Measurements from ENCODE around the gene CHD1. TPM values are rescaled to one million over a fixed set of nuclear protein-coding genes. Genes with fewer than 3 reads are reported as not detected.

The CHD1 gene
- polyA plus RNA-seq, 4 donors: 10.6 to 47.2 (median 21.9) TPM

DNA sequence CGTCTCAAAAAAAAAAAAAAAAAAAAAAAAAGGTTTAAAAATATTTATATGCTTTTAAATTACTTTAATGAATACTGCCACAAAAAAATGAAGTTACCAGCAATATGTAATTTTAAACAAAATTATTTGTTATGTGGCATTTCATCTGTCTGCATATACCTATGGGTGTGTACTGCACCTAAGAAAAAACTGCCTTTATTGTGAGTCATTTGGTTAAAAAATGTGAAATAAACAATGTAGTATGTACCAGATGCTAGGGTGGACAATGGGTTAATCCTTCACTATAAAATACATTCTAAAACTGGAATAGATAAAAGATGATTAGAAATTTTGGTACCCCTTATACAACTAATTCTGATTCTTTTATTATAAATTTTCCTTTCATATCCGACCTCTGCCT, 12.3 kb downstream of the CHD1 start:
- no peak overlapping the region for H3K4me3 ChIP-seq (ENCODE audit: low read depth in 1 of 3, low read length in 3 of 3)
- peaks cover 0 to 27% (median 4%) of the 10 kb centered on the region in 3 donors for H3K36me3 ChIP-seq (ENCODE audit: control insufficient read depth in 3 of 3, insufficient read depth in 2 of 3, low read depth in 1 of 3, low read length in 3 of 3)
- DNase-seq (no peak), FAIRE-seq (no peak)
- H3K4me1 ChIP-seq (ENCODE audit: control insufficient read depth in 3 of 3, insufficient read depth in 2 of 3, low read depth in 1 of 3, low read length in 2 of 3): no peaks in the 10 kb centered on the region
- no peaks in the 10 kb centered on the region for H3K27me3 ChIP-seq (ENCODE audit: control insufficient read depth in 3 of 3, insufficient read depth in 3 of 3, low read length in 3 of 3)
- no peaks in the 10 kb centered on the region for H3K9me3 ChIP-seq (ENCODE audit: control insufficient read depth in 2 of 2, insufficient read depth in 1 of 2, low read depth in 1 of 2, low read length in 1 of 2)
- no peak overlapping the region for H3K27ac ChIP-seq (ENCODE audit: low read depth in 1 of 3, low read length in 2 of 3)
- WGBS, 3 donors: 42 to 70% (median 54%) methylated on average over 2 of the region's 2 CpGs

GRCh38 chr5:98913911-98914310, 14.9 kb downstream of the CHD1 start:
- no peak for FAIRE-seq

GRCh38 chr5:98911280-98912040, 17.3 kb downstream of the CHD1 start:
- WGBS, 3 donors: 78 to 86% (median 79%) methylated on average over 5 of the region's 5 CpGs
- no peak for DNase-seq
- no peak for FAIRE-seq

More at GRCh38 chr5:98913911-98914310, 14.9 kb downstream of the CHD1 start:
- Histone ChIP-seq H3K4me3 (ENCODE audit: low read depth in 1 of 3, low read length in 3 of 3) (no peak overlapping the region), H3K9me3 (ENCODE audit: control insufficient read depth in 2 of 2, insufficient read depth in 1 of 2, low read depth in 1 of 2, low read length in 1 of 2) (no peaks in the 10 kb centered on the region), H3K4me1 (ENCODE audit: control insufficient read depth in 3 of 3, insufficient read depth in 2 of 3, low read depth in 1 of 3, low read length in 2 of 3) (no peaks in the 10 kb centered on the region), H3K36me3 (ENCODE audit: control insufficient read depth in 3 of 3, insufficient read depth in 2 of 3, low read depth in 1 of 3, low read length in 3 of 3) (peaks cover 0 to 20% (median 4%) of the 10 kb centered on the region in 3 donors), H3K27ac (ENCODE audit: low read depth in 1 of 3, low read length in 2 of 3) (no peak overlapping the region), H3K27me3 (ENCODE audit: control insufficient read depth in 3 of 3, insufficient read depth in 3 of 3, low read length in 3 of 3) (no peaks in the 10 kb centered on the region)
- no peak for DNase-seq

DNA sequence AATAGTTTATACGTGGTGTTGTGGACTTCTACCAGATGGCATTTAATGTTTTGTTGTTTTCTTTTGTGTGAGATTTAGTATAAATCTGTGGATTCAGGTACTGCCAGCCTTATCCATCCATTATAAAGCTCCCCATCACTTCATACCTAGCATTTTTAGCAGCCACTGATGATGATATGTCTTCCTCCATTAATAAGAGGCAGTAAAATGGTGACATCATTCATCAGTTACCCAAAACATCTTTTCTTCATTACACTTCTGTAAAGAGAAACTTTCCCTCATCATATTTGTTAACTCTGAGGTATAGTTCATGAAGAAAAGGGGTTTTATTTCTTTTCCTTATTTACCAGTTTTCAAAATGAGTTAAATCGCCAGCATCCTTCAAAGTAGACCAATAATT, 19.4 kb downstream of the CHD1 start:
- Histone ChIP-seq H3K27ac (ENCODE audit: low read depth in 1 of 3, low read length in 2 of 3) (no peak overlapping the region), H3K4me1 (ENCODE audit: control insufficient read depth in 3 of 3, insufficient read depth in 2 of 3, low read depth in 1 of 3, low read length in 2 of 3) (no peaks in the 10 kb centered on the region), H3K27me3 (ENCODE audit: control insufficient read depth in 3 of 3, insufficient read depth in 3 of 3, low read length in 3 of 3) (no peaks in the 10 kb centered on the region), H3K9me3 (ENCODE audit: control insufficient read depth in 2 of 2, insufficient read depth in 1 of 2, low read depth in 1 of 2, low read length in 1 of 2) (no peaks in the 10 kb centered on the region), H3K36me3 (ENCODE audit: control insufficient read depth in 3 of 3, insufficient read depth in 2 of 3, low read depth in 1 of 3, low read length in 3 of 3) (peaks cover 0 to 9% (median 3%) of the 10 kb centered on the region in 3 donors), H3K4me3 (ENCODE audit: low read depth in 1 of 3, low read length in 3 of 3) (no peak overlapping the region)
- FAIRE-seq: no peak
- WGBS, 3 donors: 88 to 89% (median 89%) methylated on average over 2 of the region's 2 CpGs
- no peak for DNase-seq

More at GRCh38 chr5:98911280-98912040, 17.3 kb downstream of the CHD1 start:
- Histone ChIP-seq H3K27ac (ENCODE audit: low read depth in 1 of 3, low read length in 2 of 3) (no peak overlapping the region), H3K27me3 (ENCODE audit: control insufficient read depth in 3 of 3, insufficient read depth in 3 of 3, low read length in 3 of 3) (no peaks in the 10 kb centered on the region), H3K4me3 (ENCODE audit: low read depth in 1 of 3, low read length in 3 of 3) (no peak overlapping the region), H3K36me3 (ENCODE audit: control insufficient read depth in 3 of 3, insufficient read depth in 2 of 3, low read depth in 1 of 3, low read length in 3 of 3) (peaks cover 0 to 16% (median 3%) of the 10 kb centered on the region in 3 donors), H3K9me3 (ENCODE audit: control insufficient read depth in 2 of 2, insufficient read depth in 1 of 2, low read depth in 1 of 2, low read length in 1 of 2) (no peaks in the 10 kb centered on the region), H3K4me1 (ENCODE audit: control insufficient read depth in 3 of 3, insufficient read depth in 2 of 3, low read depth in 1 of 3, low read length in 2 of 3) (no peaks in the 10 kb centered on the region)

- Histone ChIP-seq H3K27ac (ENCODE audit: low read depth in 1 of 3, low read length in 2 of 3) (no peak overlapping the region), H3K36me3 (ENCODE audit: control insufficient read depth in 3 of 3, insufficient read depth in 2 of 3, low read depth in 1 of 3, low read length in 3 of 3) (peaks cover 0 to 6% (median 2%) of the 10 kb centered on the region in 3 donors), H3K9me3 (ENCODE audit: control insufficient read depth in 2 of 2, insufficient read depth in 1 of 2, low read depth in 1 of 2, low read length in 1 of 2) (no peaks in the 10 kb centered on the region), H3K4me1 (ENCODE audit: control insufficient read depth in 3 of 3, insufficient read depth in 2 of 3, low read depth in 1 of 3, low read length in 2 of 3) (no peaks in the 10 kb centered on the region), H3K27me3 (ENCODE audit: control insufficient read depth in 3 of 3, insufficient read depth in 3 of 3, low read length in 3 of 3) (no peaks in the 10 kb centered on the region), H3K4me3 (ENCODE audit: low read depth in 1 of 3, low read length in 3 of 3) (no peak overlapping the region)
- no peak for FAIRE-seq
- 72 to 95% (median 77%) methylated on average over 1 of the region's 1 CpG for WGBS, 3 donors
- DNase-seq: no peak
Observed at GRCh38 chr5:98907951-98908350, 20.9 kb downstream of the CHD1 start.

- peaks cover 0 to 2% (median 2%) of the 10 kb centered on the region in 3 donors for H3K36me3 ChIP-seq (ENCODE audit: control insufficient read depth in 3 of 3, insufficient read depth in 2 of 3, low read depth in 1 of 3, low read length in 3 of 3)
Observed at GRCh38 chr5:98906756-98907355, 22.0 kb downstream of the CHD1 start.

GRCh38 chr5:98905857-98906688, 22.7 kb downstream of the CHD1 start:
- FAIRE-seq (peak; percentile 96), DNase-seq (peak; percentile 57 to 62)
- Histone ChIP-seq H3K4me1 (ENCODE audit: control insufficient read depth in 3 of 3, insufficient read depth in 2 of 3, low read depth in 1 of 3, low read length in 2 of 3) (no peaks in the 10 kb centered on the region), H3K27me3 (ENCODE audit: control insufficient read depth in 3 of 3, insufficient read depth in 3 of 3, low read length in 3 of 3) (no peaks in the 10 kb centered on the region), H3K4me3 (ENCODE audit: low read depth in 1 of 3, low read length in 3 of 3) (no peak overlapping the region), H3K9me3 (ENCODE audit: control insufficient read depth in 2 of 2, insufficient read depth in 1 of 2, low read depth in 1 of 2, low read length in 1 of 2) (no peaks in the 10 kb centered on the region), H3K36me3 (ENCODE audit: control insufficient read depth in 3 of 3, insufficient read depth in 2 of 3, low read depth in 1 of 3, low read length in 3 of 3) (peaks cover 0 to 2% (median 2%) of the 10 kb centered on the region in 3 donors), H3K27ac (ENCODE audit: low read depth in 1 of 3, low read length in 2 of 3) (no peak overlapping the region)
- 68 to 74% (median 69%) methylated on average over 3 of the region's 3 CpGs for WGBS, 3 donors

More at GRCh38 chr5:98906756-98907355, 22.0 kb downstream of the CHD1 start:
- no peak overlapping the region for H3K4me3 ChIP-seq (ENCODE audit: low read depth in 1 of 3, low read length in 3 of 3)
- DNase-seq (no peak), FAIRE-seq (no peak)
- WGBS, 3 donors: 77 to 81% (median 77%) methylated on average over 3 of the region's 3 CpGs
- no peaks in the 10 kb centered on the region for H3K4me1 ChIP-seq (ENCODE audit: control insufficient read depth in 3 of 3, insufficient read depth in 2 of 3, low read depth in 1 of 3, low read length in 2 of 3)
- no peaks in the 10 kb centered on the region for H3K9me3 ChIP-seq (ENCODE audit: control insufficient read depth in 2 of 2, insufficient read depth in 1 of 2, low read depth in 1 of 2, low read length in 1 of 2)
- no peaks in the 10 kb centered on the region for H3K27me3 ChIP-seq (ENCODE audit: control insufficient read depth in 3 of 3, insufficient read depth in 3 of 3, low read length in 3 of 3)
- H3K27ac ChIP-seq (ENCODE audit: low read depth in 1 of 3, low read length in 2 of 3): no peak overlapping the region

DNA sequence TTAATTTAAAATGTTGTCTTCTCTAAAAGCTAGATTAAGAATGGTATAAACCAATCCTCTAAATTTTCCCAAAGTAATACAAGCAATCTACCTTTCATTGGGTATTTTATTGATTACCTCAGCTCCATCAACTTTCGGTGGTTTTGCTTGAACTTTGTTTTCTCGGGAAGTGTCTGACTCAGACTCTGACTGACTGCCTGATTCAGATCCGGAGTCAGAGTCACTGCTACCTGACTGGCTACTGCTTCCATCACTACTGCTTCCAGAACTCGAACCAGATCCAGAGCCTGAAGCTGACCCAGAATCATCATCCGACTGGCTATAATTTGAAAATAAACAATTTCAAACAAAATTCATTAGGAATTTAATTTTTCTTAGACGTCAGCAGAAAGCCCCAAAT, 24.0 kb downstream of the CHD1 start:
- WGBS, 3 donors: 64 to 72% (median 65%) methylated on average over 6 of the region's 6 CpGs
- H3K4me3 ChIP-seq (ENCODE audit: low read depth in 1 of 3, low read length in 3 of 3): no peak overlapping the region
- H3K4me1 ChIP-seq (ENCODE audit: control insufficient read depth in 3 of 3, insufficient read depth in 2 of 3, low read depth in 1 of 3, low read length in 2 of 3): no peaks in the 10 kb centered on the region
- no peaks in the 10 kb centered on the region for H3K27me3 ChIP-seq (ENCODE audit: control insufficient read depth in 3 of 3, insufficient read depth in 3 of 3, low read length in 3 of 3)
- H3K36me3 ChIP-seq (ENCODE audit: control insufficient read depth in 3 of 3, insufficient read depth in 2 of 3, low read depth in 1 of 3, low read length in 3 of 3): peaks cover 2 to 10% (median 5%) of the 10 kb centered on the region in 3 donors
- no peak overlapping the region for H3K27ac ChIP-seq (ENCODE audit: low read depth in 1 of 3, low read length in 2 of 3)
- no peak for FAIRE-seq
- H3K9me3 ChIP-seq (ENCODE audit: control insufficient read depth in 2 of 2, insufficient read depth in 1 of 2, low read depth in 1 of 2, low read length in 1 of 2): no peaks in the 10 kb centered on the region
- peak in 1 of 2 donors; percentile 16 for DNase-seq
